CD4-positive, alpha-beta T cell treated with Interleukin-17A for 4 hours (primary cell): ENCODE data around the gene ANKRD34A.
A peak's percentile ranks its signal among the peaks of the same experiment; 100 is the strongest.
"Not testable (repeated sequence)": the region's sequence is repeated elsewhere in the genome, so short reads cannot be mapped to it uniquely, and the experiment has no call there.

ENCODE experiments used
- DNase-seq: peaks from one replicate; pipeline ENCODE4 v3.0.0-alpha.2; 2020; ENCODE audit warnings: mixed read lengths

ANKRD34A gene

GRCh38 chr1:145942871-145943270, 21.5 kb downstream of the ANKRD34A start:
- DNase-seq: no peak

- no peak for DNase-seq
Observed at GRCh38 chr1:145942405-145942804, 22.0 kb downstream of the ANKRD34A start.

- DNase-seq: no peak
Observed at GRCh38 chr1:145937436-145937835, 26.9 kb downstream of the ANKRD34A start.

GRCh38 chr1:145936247-145936646, 28.1 kb downstream of the ANKRD34A start:
- no peak for DNase-seq

DNA sequence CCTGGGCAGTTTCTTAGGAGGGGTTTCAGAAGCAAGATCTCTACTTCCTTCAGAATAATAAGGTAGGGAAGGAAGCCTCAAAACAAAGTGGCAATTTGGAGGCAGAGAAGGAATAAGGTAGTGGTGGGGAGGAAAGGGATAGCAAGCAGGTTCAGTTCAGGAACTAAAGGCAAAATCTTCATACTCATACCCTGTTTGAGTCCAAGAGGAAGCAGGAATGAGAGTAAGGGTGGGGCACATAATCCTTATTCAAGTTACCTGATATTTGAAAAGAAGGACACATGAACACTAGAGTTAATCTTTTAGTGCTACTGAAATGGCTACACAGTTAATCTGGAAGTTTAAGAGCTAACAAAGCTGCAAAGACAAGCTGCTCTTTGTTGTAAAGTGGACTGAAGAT, 28.7 kb downstream of the ANKRD34A start:
- DNase-seq: no peak

- DNase-seq: peak; percentile 16
Observed at GRCh38 chr1:145932522-145933009, 31.8 kb downstream of the ANKRD34A start.

DNA sequence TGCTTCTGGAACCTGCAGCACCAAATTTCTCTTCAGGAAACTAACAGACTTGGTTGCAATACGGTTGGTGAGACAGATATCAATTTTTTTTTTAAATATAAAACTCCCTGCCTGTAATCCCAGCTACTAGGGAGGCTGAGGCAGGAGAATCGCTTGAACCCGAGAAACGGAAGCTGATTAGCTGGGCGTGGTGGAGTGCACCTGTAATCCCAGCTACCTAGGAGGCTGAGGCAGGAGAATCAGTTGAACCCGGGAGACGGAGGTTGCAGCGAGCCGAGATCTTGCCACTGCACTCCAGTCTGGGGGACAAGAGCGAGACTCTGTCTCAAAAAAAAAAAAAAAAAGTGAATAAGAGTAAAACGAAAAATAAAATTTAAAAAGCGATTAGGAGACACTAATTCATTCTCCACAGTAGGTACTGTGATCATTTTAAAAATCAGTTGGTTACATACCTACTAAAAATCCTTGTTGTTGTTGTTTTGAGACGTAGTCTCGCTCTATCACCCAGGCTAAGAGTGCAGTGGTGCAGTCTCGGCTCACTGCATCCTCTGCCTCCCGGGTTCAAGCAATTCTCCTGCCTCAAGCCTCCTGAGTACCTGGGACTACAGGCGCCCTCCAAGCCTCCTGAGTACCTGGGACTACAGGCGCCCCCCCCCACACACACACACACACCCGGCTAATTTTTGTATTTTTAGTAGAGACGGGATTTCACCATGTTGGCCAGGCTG, 36.3 kb downstream of the ANKRD34A start:
- DNase-seq: peak; percentile 8

- DNase-seq: peak; percentile 94
Observed at GRCh38 chr1:145927063-145927886, 37.1 kb downstream of the ANKRD34A start, which contains the start of gene RBM8A. TSS of gene RBM8A (minus strand) at chr1:145927484. CDS start at chr1:145927426, 58 bp downstream.

DNA sequence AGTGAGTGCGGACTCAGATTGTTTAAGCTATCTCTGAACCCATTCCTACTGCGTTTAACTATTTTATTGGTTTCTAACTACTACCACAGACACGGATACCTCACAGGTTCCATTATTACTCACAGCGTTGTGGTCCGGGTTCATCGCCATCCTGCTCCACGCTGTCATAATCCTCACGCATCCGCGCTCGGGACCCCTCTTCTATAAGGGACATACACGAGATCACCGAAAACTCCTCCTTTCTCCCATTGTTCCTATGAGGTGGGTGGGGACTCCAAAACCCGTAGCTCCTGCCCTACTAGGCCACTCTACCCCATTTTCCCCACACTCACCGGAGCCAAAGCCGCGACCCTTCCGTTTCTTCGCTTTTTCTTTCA, 37.7 kb downstream of the ANKRD34A start:
- no peak for DNase-seq

- no peak for DNase-seq
Observed at GRCh38 chr1:145922266-145922665, 42.1 kb downstream of the ANKRD34A start.

- not testable (repeated sequence) for DNase-seq
Observed at GRCh38 chr1:145920297-145920696, 44.1 kb downstream of the ANKRD34A start.

DNA sequence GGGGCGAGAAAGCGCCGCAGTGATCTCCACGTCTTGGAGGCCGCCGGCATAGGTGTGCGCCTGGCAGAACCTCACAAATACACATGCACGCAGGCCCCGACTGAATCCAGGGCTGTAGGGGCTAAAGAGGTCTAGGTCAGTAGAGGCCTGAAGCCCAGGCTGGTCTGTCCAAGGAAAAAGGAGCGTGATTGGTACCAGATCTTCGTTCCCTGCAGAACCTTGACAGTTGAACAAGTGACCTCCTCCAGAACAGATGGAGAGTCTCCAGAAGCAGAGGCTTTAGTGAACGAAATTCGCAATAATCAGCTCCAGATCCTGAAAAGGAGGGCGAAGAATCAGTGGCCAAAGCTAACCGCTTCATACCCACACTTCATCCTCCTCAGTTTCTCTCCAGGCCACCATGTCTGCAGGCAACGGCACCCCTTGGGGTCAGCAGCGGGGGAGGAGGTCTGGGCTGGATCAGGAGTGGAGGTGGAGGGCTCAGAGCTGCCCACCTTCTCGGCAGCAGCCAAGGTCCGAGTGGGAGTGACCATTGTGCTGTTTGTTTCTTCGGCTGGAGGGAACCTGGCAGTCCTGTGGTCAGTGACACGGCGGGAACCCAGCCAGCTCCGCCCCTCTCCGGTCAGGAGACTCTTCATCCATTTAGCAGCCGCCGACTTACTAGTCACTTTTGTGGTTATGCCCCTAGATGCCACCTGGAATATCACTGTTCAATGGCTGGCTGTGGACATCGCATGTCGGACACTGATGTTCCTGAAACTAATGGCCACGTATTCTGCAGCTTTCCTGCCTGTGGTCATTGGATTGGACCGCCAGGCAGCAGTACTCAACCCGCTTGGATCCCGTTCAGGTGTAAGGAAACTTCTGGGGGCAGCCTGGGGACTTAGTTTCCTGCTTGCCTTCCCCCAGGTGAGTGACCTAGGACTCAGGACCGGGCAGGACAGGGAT, 45.1 kb downstream of the ANKRD34A start:
- DNase-seq: peak; percentile 17

DNA sequence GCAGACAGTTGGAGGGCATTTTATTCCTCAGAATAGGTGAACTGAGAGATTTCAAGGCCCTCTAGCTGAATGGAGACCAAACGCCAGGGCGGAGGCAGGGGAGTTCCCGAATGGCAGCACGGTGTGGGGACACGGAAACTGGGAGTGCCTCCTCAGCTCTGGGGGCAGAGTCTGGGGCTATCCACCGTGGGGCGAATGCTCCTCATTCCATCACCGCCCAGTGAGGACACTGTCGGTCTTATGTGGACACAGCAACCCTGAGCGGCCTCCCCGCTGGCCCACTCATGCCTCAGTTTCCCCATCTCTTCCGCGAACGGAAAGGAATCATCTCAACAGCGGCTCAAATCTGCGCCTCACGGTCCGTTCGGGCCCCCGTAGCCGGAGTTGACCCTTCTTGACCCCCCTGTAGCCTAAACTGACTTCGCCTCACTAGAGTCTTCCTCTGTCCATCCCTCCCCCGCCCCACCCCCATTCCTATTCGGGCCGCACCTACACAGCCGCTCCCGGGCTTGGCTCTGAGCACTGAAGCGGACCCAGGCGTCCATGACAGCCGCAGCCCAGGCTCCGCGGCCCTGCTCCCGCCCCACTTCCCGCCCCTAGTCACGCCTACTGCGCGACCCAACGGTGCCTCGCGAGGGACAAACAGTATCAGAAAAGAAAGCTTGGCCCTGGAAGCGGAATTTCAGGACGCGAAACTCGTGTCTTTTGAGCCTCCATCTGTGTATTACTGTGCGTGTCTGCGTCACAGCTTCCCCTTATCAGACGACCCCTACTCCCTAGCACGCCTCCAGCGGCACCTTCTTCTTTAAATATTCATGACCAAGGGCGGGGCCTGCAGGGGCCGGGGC, 46.0 kb downstream of the ANKRD34A start, which contains the start of gene PEX11B:
TSS of gene PEX11B (minus strand) at position 574 of the 848 bp plus-strand sequence. CDS start at position 545, 29 bp downstream.
- DNase-seq: peak; percentile 96

DNA sequence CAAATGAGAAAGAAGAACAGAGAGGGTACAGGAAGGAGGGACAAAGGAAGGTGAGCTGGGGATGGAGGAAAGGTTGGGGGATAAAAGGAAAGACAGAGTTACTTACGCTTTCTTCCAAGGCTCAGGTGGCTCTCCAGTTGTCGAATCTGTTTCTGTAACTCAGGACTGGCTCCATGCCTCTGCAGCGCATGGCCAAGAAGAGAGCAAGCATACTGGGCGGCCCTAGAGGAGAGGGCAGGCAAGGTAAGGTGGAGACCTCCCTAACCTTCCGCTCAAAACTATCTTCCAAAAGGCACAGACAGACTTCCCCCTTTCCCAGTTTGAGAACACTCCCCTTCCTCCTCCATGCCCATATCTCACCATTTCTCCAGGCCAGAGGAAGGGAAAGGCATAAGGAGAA, 46.8 kb downstream of the ANKRD34A start:
- DNase-seq: no peak

GRCh38 chr1:145916745-145917144, 47.6 kb downstream of the ANKRD34A start:
- no peak for DNase-seq

DNA sequence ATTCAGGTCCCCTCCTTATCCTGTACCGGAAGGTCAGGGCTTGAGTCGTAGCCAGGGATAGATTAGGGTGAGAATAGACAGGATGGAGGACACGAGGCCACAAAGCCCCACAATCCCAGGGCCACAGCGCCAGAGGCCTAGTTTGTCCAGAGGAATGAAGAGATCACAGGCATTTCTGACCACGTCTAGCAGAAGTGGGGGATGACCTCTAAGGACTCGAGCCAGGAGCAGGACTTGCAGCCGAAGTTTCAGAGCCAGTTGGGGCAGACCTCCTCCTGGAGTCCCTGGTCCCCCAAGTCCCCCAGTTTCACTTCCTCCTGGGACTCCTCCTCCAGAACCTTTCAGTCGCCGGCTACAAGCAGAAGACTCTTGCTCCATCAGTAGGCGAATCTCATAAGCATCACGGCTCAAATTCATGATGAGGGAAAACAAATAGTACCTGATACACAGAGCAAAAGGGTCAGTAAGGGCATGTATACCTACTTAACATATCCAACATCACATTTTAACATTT, 52.2 kb downstream of the ANKRD34A start:
- no peak for DNase-seq
